CD4-positive, alpha-beta memory T cell (primary cell): ENCODE data around the gene DLX2. TPM values are rescaled to one million over a fixed set of nuclear protein-coding genes. Genes with fewer than 3 reads are reported as not detected.

Experiments used
- CTCF ChIA-PET: fragments of 350-600 bp; sonication (Branson Sonifier 250); formaldehyde crosslinking; loops from one replicate; lab custom pipeline; 2021; ENCODE audit warnings: inconsistent platforms; ENCODE audit not compliant: partially characterized antibody; lab: Charles Lee
- POLR2A ChIA-PET: fragments of 350-600 bp; sonication (Branson Sonifier 250); formaldehyde crosslinking; loops from one replicate; lab custom pipeline; 2021; ENCODE audit not compliant: partially characterized antibody; lab: Charles Lee
- DNase-seq, 5 donors: peaks; one replicate each; pipeline versions ENCODE4 v3.0.0 to v3.0.0-alpha.2; 2020 to 2022; ENCODE audit warnings: mixed read lengths in 1 of 5
- H3K27ac ChIP-seq: one replicate; pipeline ENCODE4 v1.7.0; 2013; ENCODE audit warnings: low read depth, low read length
- H3K27me3 ChIP-seq: 2 replicates; pipeline ENCODE4 v1.7.0; 2013; ENCODE audit warnings: mild to moderate bottlenecking, low read length, moderate library complexity; ENCODE audit not compliant: insufficient read depth
- H3K36me3 ChIP-seq: 2 replicates; pipeline ENCODE4 v1.7.0; 2013; ENCODE audit warnings: mild to moderate bottlenecking, low read length, moderate library complexity; ENCODE audit not compliant: insufficient read depth
- H3K4me1 ChIP-seq: 2 replicates; pipeline ENCODE4 v1.7.0; 2013; ENCODE audit warnings: mild to moderate bottlenecking, low read length, moderate library complexity; ENCODE audit not compliant: insufficient read depth
- H3K4me3 ChIP-seq, 2 donors: one replicate each; pipeline ENCODE4 v1.7.0; 2013; ENCODE audit warnings: low read length in 2 of 2, mild to moderate bottlenecking in 1 of 2
- H3K9me3 ChIP-seq, 2 donors: one replicate each; pipeline ENCODE4 v1.7.0; 2013; ENCODE audit warnings: low read length in 2 of 2, control low read depth in 1 of 2; ENCODE audit not compliant: control insufficient read depth in 1 of 2
- H3K27ac Mint-ChIP-seq, 7 donors: one replicate each; pipeline ENCODE4 v1.8.0; 2020 to 2021; ENCODE audit warnings: mixed read lengths in 7 of 7, mild to moderate bottlenecking in 6 of 7, inconsistent platforms in 3 of 7, moderate library complexity in 3 of 7
- H3K27me3 Mint-ChIP-seq, 2 donors: one replicate each; pipeline ENCODE4 v1.8.0; 2020 to 2021; ENCODE audit warnings: mixed read lengths in 2 of 2
- H3K36me3 Mint-ChIP-seq, 2 donors: one replicate each; pipeline ENCODE4 v1.8.0; 2020 to 2021; ENCODE audit warnings: mixed read lengths in 2 of 2, inconsistent platforms in 1 of 2, mild to moderate bottlenecking in 1 of 2
- H3K4me1 Mint-ChIP-seq, 4 donors: one replicate each; pipeline ENCODE4 v1.8.0; 2020 to 2021; ENCODE audit warnings: mixed read lengths in 4 of 4, mild to moderate bottlenecking in 1 of 4
- H3K4me3 Mint-ChIP-seq, 8 donors: one replicate each; pipeline ENCODE4 v1.8.0; 2020 to 2021; ENCODE audit warnings: mixed read lengths in 8 of 8, mild to moderate bottlenecking in 7 of 8, moderate library complexity in 6 of 8, inconsistent platforms in 3 of 8
- H3K9me3 Mint-ChIP-seq, 8 donors: one replicate each; pipeline ENCODE4 v1.8.0; 2020 to 2021; ENCODE audit warnings: mixed read lengths in 8 of 8, mild to moderate bottlenecking in 5 of 8, inconsistent platforms in 3 of 8, moderate library complexity in 1 of 8
- intact Hi-C: fragments of 100-400 bp; cut with micrococcal nuclease; formaldehyde crosslinking; loops from one replicate; pipeline ENCODE4 v1.15.1; 2023
- polyA plus RNA-seq, 2 donors: library from polyadenylated mRNA; unstranded; fragments of 300-500 nt; fragmentation: Illumina TruSeq; gene quantifications; one replicate each; pipeline ENCODE4 v1.2.3, GENCODE V29; 2021
- total RNA-seq, 2 experiments: library from RNA; stranded (reverse); gene quantifications; one replicate each; pipeline ENCODE4 v1.2.3, GENCODE V29; 2021

DLX2 gene
- total and polyA plus RNA-seq, 4 experiments from 2014 or later = not detected

DNA sequence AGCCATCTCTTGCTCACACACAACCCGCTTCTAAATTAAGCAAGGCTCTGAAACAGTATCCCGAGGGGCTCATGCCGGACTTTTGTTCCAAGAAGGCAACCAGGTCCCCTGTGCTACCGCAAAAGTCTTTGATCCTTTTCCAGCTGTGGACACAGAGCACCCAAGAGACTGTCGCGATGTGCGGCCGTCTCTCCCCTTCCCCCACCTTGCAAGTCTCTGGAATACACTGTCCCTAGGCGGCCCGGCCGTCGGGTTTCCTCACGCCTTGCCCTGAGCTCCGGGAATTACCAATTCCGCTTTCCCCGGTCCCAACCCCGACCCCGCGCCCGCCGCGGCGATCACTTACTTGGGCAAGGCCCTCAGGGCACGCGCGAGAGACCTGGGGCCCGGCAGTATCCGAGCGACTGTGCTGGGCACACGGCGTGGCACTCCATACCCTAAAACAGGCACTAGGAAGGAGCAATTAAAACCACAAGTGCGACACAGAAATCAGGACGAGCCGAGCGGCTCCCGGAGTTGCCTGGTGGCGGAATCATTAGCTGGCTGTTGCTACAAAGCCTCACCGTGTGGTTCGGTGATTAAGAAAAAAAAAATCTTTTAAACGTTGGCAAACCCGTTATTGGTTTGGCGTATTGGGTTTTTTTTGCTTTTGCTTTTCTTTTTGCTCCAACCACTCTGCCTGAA, 19.6 kb downstream of the DLX2 start:
- peak in 3 of 5 donors; percentile 9 to 18 (median 17) for DNase-seq
- H3K27ac ChIP-seq = no peak overlapping the region
- ChIA-PET CTCF (interaction anchor here (0.6 to 2.0 kb wide), 4 partner anchors 20 to 379 kb away, joined by 3 to 5 read pairs (median 4); no protein-coding TSS in a partner anchor), POLR2A (interaction anchor here (2.3 to 14.0 kb wide), 2 partner anchors 9 to 18 kb away, joined by 17 to 186 read pairs; partner anchors contain the start of gene DLX2)
- H3K36me3 ChIP-seq = no peaks in the 10 kb centered on the region
- peaks cover 83% of the 10 kb centered on the region for H3K27me3 ChIP-seq
- H3K4me1 Mint-ChIP-seq = peaks cover 22 to 66% (median 51%) of the 10 kb centered on the region in 4 donors
- peaks cover 0 to 60% (median 17%) of the 10 kb centered on the region in 8 donors for H3K9me3 Mint-ChIP-seq
- no peaks in the 10 kb centered on the region for H3K9me3 ChIP-seq
- H3K36me3 Mint-ChIP-seq = peaks cover 0 to 19% of the 10 kb centered on the region in 2 donors
- H3K27me3 Mint-ChIP-seq = peaks cover 69 to 75% of the 10 kb centered on the region in 2 donors
- peaks cover 59% of the 10 kb centered on the region for H3K4me1 ChIP-seq
- peak overlapping the region in 5 of 7 donors; percentile 43 to 99 (median 88) for H3K27ac Mint-ChIP-seq
- no peak overlapping the region for H3K4me3 ChIP-seq
- intact Hi-C loops = loop anchor here (10.0 kb wide), 1 partner anchor 1258 kb away; no protein-coding TSS in a partner anchor
- peak overlapping the region in 7 of 8 donors; percentile 10 to 89 (median 69) for H3K4me3 Mint-ChIP-seq

DNA sequence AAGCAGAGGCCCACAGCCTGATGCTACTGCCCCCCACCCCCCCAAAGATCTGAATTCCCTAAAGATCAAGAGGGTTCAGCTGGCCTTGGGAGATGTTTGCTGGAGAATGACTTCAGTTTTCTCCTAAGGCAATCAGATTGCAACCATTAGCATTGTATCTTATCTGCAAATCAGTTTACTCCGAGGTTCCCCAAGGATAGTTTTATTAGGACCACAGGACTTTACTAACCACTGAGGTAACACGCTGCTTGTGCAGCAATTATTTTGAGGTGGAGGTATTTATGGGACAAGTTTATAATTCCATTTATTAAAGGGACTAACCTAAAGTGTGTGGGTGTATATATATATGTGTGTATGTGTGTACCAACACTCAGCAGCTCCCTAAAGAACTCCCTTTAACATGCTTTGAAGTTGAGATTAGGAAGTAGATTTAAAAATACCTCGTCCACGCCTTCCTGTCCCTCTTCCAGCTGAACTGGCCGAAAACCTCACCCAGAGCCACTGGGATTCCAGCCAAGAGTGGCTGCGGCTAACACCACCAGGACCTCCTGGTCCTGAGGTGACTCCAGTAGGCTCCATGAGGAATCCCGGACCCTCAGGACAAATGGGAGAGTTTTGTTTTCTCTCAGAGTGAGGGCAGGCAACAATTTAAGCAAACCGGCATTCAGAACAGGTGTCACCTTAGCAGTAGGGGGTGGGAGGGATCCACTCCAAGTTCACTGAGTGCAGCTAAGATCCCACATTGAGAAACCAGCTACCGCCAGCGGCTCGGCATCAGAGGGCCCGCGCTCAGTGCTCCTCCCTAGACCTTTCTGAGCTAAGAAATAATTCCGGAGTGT, 20.4 kb downstream of the DLX2 start:
- no peaks in the 10 kb centered on the region for H3K9me3 ChIP-seq
- peaks cover 20 to 58% (median 44%) of the 10 kb centered on the region in 4 donors for H3K4me1 Mint-ChIP-seq
- H3K36me3 ChIP-seq = no peaks in the 10 kb centered on the region
- POLR2A ChIA-PET = interaction anchor here (2.3 to 14.0 kb wide), 2 partner anchors 9 to 19 kb away, joined by 17 to 186 read pairs; partner anchors contain the start of gene DLX2
- intact Hi-C loops = loop anchor here (10.0 kb wide), 1 partner anchor 1258 kb away; no protein-coding TSS in a partner anchor
- peaks cover 62 to 71% of the 10 kb centered on the region in 2 donors for H3K27me3 Mint-ChIP-seq
- H3K9me3 Mint-ChIP-seq = peaks cover 0 to 52% (median 16%) of the 10 kb centered on the region in 8 donors
- CTCF ChIA-PET = interaction anchor here (0.6 to 2.0 kb wide), 5 partner anchors 9 to 379 kb away, joined by 3 to 5 read pairs (median 3); no protein-coding TSS in a partner anchor
- H3K4me3 Mint-ChIP-seq = peak overlapping the region; percentile 6 to 85 (median 26)
- H3K27ac Mint-ChIP-seq = peak overlapping the region in 6 of 7 donors; percentile 12 to 99 (median 74)
- H3K4me1 ChIP-seq = peaks cover 53% of the 10 kb centered on the region
- peaks cover 75% of the 10 kb centered on the region for H3K27me3 ChIP-seq
- peaks cover 0 to 14% of the 10 kb centered on the region in 2 donors for H3K36me3 Mint-ChIP-seq
- H3K27ac ChIP-seq = no peak overlapping the region
- no peak overlapping the region for H3K4me3 ChIP-seq
- peak in 2 of 5 donors; percentile 3 for DNase-seq

- H3K4me1 Mint-ChIP-seq = peaks cover 16 to 49% (median 36%) of the 10 kb centered on the region in 4 donors
- peaks cover 0 to 43% (median 16%) of the 10 kb centered on the region in 8 donors for H3K9me3 Mint-ChIP-seq
- H3K27me3 Mint-ChIP-seq = peaks cover 58 to 67% of the 10 kb centered on the region in 2 donors
- H3K4me3 ChIP-seq = no peak overlapping the region
- intact Hi-C loops = loop anchor here (10.0 kb wide), 1 partner anchor 1257 kb away; no protein-coding TSS in a partner anchor
- no peak overlapping the region for H3K27ac ChIP-seq
- H3K36me3 Mint-ChIP-seq = peaks cover 0 to 13% of the 10 kb centered on the region in 2 donors
- H3K9me3 ChIP-seq = no peaks in the 10 kb centered on the region
- peak in 3 of 5 donors; percentile 3 to 24 (median 8) for DNase-seq
- H3K36me3 ChIP-seq = no peaks in the 10 kb centered on the region
- H3K27me3 ChIP-seq = peaks cover 66% of the 10 kb centered on the region
- H3K27ac Mint-ChIP-seq = peak overlapping the region in 5 of 7 donors; percentile 12 to 99 (median 25)
- peak overlapping the region in 4 of 8 donors; percentile 32 to 42 (median 35) for H3K4me3 Mint-ChIP-seq
- ChIA-PET CTCF (interaction anchor here (1.1 to 2.0 kb wide), 3 partner anchors 10 to 25 kb away, joined by 3 to 5 read pairs (median 3); no protein-coding TSS in a partner anchor), POLR2A (interaction anchor here (2.3 to 14.0 kb wide), 2 partner anchors 10 to 20 kb away, joined by 17 to 186 read pairs; partner anchors contain the start of gene DLX2)
- H3K4me1 ChIP-seq = peaks cover 44% of the 10 kb centered on the region
Measured at GRCh38 chr2:172081221-172082022, 21.3 kb downstream of the DLX2 start.

GRCh38 chr2:172080641-172081220, 22.0 kb downstream of the DLX2 start:
- Histone ChIP-seq H3K9me3 (no peaks in the 10 kb centered on the region), H3K4me1 (peaks cover 37% of the 10 kb centered on the region), H3K36me3 (no peaks in the 10 kb centered on the region), H3K4me3 (no peak overlapping the region), H3K27ac (no peak overlapping the region), H3K27me3 (peaks cover 59% of the 10 kb centered on the region)
- H3K27ac Mint-ChIP-seq = peak overlapping the region in 3 of 7 donors; percentile 81 to 94 (median 94)
- DNase-seq = peak in 2 of 5 donors; percentile 4 to 10
- CTCF ChIA-PET = interaction anchor here (1.1 kb wide), 1 partner anchor 26 kb away, joined by 3 read pairs; no protein-coding TSS in a partner anchor
- peak overlapping the region in 4 of 8 donors; percentile 42 to 66 (median 62) for H3K4me3 Mint-ChIP-seq
- peaks cover 0 to 12% of the 10 kb centered on the region in 2 donors for H3K36me3 Mint-ChIP-seq
- intact Hi-C loops = loop anchor here (10.0 kb wide), 1 partner anchor 1256 kb away; no protein-coding TSS in a partner anchor
- peaks cover 56 to 64% of the 10 kb centered on the region in 2 donors for H3K27me3 Mint-ChIP-seq
- peaks cover 0 to 41% (median 15%) of the 10 kb centered on the region in 8 donors for H3K9me3 Mint-ChIP-seq
- POLR2A ChIA-PET = interaction anchor here (14.0 kb wide), 1 partner anchor 20 kb away, joined by 186 read pairs; the partner anchor contains the start of gene DLX2
- H3K4me1 Mint-ChIP-seq = peaks cover 13 to 44% (median 30%) of the 10 kb centered on the region in 4 donors

DNA sequence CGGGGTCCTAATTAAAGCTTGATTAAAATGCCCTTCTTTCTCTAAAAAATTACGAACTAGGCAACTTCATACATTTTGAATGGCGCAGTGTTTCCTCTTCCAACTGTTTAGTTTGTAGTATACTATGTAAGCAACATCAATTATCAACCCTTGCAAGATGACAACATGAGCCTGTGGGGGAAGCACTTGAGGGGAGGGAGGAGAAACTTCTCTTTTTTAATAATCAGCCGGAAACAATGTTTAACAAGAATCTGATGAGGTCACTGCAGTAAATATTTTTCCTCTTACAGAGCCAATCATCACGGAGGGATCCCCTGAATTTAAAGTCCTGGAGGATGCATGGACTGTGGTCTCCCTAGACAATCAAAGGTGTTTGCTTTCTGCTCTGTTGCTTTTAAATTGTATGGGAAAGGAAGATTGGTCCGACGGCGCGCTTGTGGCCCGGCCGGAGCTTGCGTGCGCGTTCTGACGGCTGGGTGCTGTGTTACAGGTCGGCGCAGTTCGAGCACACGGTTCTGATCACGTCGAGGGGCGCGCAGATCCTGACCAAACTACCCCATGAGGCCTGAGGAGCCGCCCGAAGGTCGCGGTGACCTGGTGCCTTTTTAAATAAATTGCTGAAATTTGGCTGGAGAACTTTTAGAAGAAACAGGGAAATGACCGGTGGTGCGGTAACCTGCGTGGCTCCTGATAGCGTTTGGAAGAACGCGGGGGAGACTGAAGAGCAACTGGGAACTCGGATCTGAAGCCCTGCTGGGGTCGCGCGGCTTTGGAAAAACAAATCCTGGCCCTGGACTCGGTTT, 22.7 kb downstream of the DLX2 start:
- peak in 1 of 5 donors; percentile 1 for DNase-seq
- no peak overlapping the region for H3K27ac ChIP-seq
- H3K4me3 ChIP-seq = no peak overlapping the region
- peak overlapping the region in 6 of 8 donors; percentile 18 to 69 (median 40) for H3K4me3 Mint-ChIP-seq
- POLR2A ChIA-PET = no interaction called here
- peaks cover 7 to 37% (median 23%) of the 10 kb centered on the region in 4 donors for H3K4me1 Mint-ChIP-seq
- CTCF ChIA-PET = no interaction called here
- H3K27me3 Mint-ChIP-seq = peaks cover 53 to 61% of the 10 kb centered on the region in 2 donors
- intact Hi-C loops = loop anchor here (10.0 kb wide), 1 partner anchor 1255 kb away; no protein-coding TSS in a partner anchor
- H3K9me3 Mint-ChIP-seq = peaks cover 0 to 34% (median 11%) of the 10 kb centered on the region in 8 donors
- peaks cover 52% of the 10 kb centered on the region for H3K27me3 ChIP-seq
- H3K36me3 Mint-ChIP-seq = peaks cover 0 to 6% of the 10 kb centered on the region in 2 donors
- no peaks in the 10 kb centered on the region for H3K36me3 ChIP-seq
- H3K9me3 ChIP-seq = no peaks in the 10 kb centered on the region
- peak overlapping the region in 4 of 7 donors; percentile 53 to 94 (median 88) for H3K27ac Mint-ChIP-seq
- peaks cover 30% of the 10 kb centered on the region for H3K4me1 ChIP-seq
